Gastrocnemius medialis (tissue), 4 donors: ENCODE measurements around the gene EIF2AK3. TPM values are rescaled to one million over a fixed set of nuclear protein-coding genes. Genes with fewer than 3 reads are reported as not detected.

Experiments used
- ATAC-seq, 2 donors: fragments of 150-250 bp; one replicate each; pipeline ENCODE4 v1.9.1; 2016
- DNase-seq, 2 donors: peaks; one replicate each; pipeline ENCODE4 v3.0.0-alpha.2; 2019
- H3K27ac ChIP-seq, 4 donors: fragments of 200-600 bp; sonication (generic); 1 replicate in 1 of 4; 2 replicates in 3 of 4; pipeline ENCODE4 v1.5.1; 2016 to 2018; ENCODE audit warnings: mild to moderate bottlenecking in 2 of 4, moderate library complexity in 1 of 4
- H3K27me3 ChIP-seq, 3 donors: fragments of 200-600 bp; sonication (generic) in 2 of 3; 1 replicate in 1 of 3; 2 replicates in 2 of 3; pipeline versions ENCODE4 v1.5.1 to v1.6.0; 2016 to 2019; ENCODE audit warnings: mild to moderate bottlenecking in 1 of 3, moderate library complexity in 1 of 3
- H3K36me3 ChIP-seq, 2 donors: fragments of 200-600 bp; sonication (generic) in 1 of 2; one replicate each; pipeline ENCODE4 v1.5.1; 2017 to 2018
- H3K4me1 ChIP-seq, 2 donors: fragments of 200-600 bp; sonication (generic) in 1 of 2; one replicate each; pipeline ENCODE4 v1.5.1; 2016 to 2017; ENCODE audit warnings: mild to moderate bottlenecking in 2 of 2
- H3K4me3 ChIP-seq, 4 donors: fragments of 200-600 bp; sonication (generic) in 3 of 4; 1 replicate in 1 of 4; 2 replicates in 3 of 4; pipeline ENCODE4 v1.5.1; 2016 to 2019; ENCODE audit warnings: mild to moderate bottlenecking in 2 of 4
- H3K9me3 ChIP-seq, 3 donors: fragments of 200-600 bp; sonication (generic) in 2 of 3; 1 replicate in 1 of 3; 2 replicates in 2 of 3; pipeline ENCODE4 v1.5.1; 2016 to 2019
- POLR2A ChIP-seq, 2 donors: fragments of 450-650 bp; IDR thresholded peaks; one replicate each; pipeline ENCODE4 v1.6.1; 2017; ENCODE audit warnings: antibody characterized with exemption in 2 of 2, mild to moderate bottlenecking in 2 of 2, moderate library complexity in 2 of 2
- in situ Hi-C, 4 donors: fragments of 200-750 bp; cut with MboI; loops; one replicate each; pipeline versions ENCODE4 v1.15.0 to v1.8.0; 2017; ENCODE audit warnings: low sequenced_read_pairs in 4 of 4
- intact Hi-C: fragments of 100-400 bp; cut with DNase I; formaldehyde crosslinking; loops from one replicate; pipeline ENCODE4 v1.15.1; 2023; ENCODE audit warnings: low total_unique reads
- total RNA-seq, 4 donors: library from RNA; depleted of rRNA; stranded (reverse); fragments of >200 nt; gene quantifications; one replicate each; pipeline versions ENCODE4 v1.1.0 to v1.2.3, GENCODE V29; 2016
- TF ChIP-seq, protein P1 (sequence below), 5 experiments: fragments of 450-650 bp in 3 of 5; fragments of 200-600 bp in 2 of 5; sonication (generic) in 2 of 5; IDR thresholded peaks in 4 of 5; conservative IDR thresholded peaks in 1 of 5; 1 replicate in 4 of 5; 2 replicates in 1 of 5; pipeline ENCODE4 v1.5.1; 2016 to 2019; ENCODE audit warnings: antibody characterized with exemption in 5 of 5, mild to moderate bottlenecking in 3 of 5, moderate library complexity in 3 of 5

EIF2AK3 gene
- total RNA-seq, 4 donors from 2014 or later, result 5.9 to 20.1 (median 9.8) TPM

DNA sequence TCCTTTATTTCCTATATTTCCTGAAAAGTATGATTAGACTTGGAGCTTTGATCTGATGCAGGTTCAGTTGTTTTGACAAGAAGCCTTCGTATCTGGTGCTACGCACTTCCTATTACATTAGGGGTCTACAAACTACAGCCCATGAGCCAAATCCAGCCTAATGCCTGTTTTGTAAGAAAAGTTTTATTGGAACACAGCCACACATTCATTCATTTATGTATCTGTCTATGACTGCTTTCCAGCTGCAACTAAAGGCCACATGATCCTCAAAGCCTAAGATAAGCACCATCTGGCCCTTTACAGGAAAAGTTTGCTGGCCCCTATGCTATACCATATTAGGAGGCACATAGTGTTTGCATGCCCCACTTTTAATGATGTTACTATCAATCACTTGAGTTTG is 26.0 kb downstream of the EIF2AK3 start:
- Histone ChIP-seq H3K27me3 (no peaks in the 10 kb centered on the region), H3K4me1 (peaks cover 24 to 28% of the 10 kb centered on the region in 2 donors), H3K27ac (peak overlapping the region; percentile 65 to 73 (median 72)), H3K4me3 (no peak overlapping the region), H3K9me3 (no peaks in the 10 kb centered on the region), H3K36me3 (no peaks in the 10 kb centered on the region)
- intact Hi-C loops, result no loop called here
- no peak for ATAC-seq
- DNase-seq, result no peak
- TF ChIP-seq POLR2A (IDR thresholded peaks at IDR 0.05), result no peak
- TF ChIP-seq, protein P1, sequence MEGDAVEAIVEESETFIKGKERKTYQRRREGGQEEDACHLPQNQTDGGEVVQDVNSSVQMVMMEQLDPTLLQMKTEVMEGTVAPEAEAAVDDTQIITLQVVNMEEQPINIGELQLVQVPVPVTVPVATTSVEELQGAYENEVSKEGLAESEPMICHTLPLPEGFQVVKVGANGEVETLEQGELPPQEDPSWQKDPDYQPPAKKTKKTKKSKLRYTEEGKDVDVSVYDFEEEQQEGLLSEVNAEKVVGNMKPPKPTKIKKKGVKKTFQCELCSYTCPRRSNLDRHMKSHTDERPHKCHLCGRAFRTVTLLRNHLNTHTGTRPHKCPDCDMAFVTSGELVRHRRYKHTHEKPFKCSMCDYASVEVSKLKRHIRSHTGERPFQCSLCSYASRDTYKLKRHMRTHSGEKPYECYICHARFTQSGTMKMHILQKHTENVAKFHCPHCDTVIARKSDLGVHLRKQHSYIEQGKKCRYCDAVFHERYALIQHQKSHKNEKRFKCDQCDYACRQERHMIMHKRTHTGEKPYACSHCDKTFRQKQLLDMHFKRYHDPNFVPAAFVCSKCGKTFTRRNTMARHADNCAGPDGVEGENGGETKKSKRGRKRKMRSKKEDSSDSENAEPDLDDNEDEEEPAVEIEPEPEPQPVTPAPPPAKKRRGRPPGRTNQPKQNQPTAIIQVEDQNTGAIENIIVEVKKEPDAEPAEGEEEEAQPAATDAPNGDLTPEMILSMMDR (IDR thresholded peaks at IDR 0.05 in 4 of 5, conservative IDR thresholded peaks at IDR 0.05 in 1 of 5), result no peak
- in situ Hi-C loops, result no loop called here

DNA sequence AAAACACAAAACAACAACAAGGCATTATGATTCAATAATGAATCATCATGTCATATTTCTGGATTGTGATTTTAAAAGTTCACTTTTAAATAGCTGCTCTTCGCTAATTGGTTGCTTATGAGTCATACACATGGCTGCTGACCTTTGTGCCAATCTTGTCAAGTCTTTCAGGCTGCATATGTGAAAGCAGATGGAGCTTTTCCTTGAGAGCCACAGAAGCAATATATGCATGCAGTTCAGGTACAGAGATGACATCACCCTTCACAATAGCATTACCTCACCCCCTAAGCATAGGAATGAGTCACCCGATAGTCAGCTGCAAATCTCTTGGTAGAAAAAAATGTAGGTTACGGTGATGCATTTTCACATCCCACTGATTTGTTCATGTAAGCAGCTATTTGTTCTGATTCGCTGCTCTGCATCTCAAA is 27.2 kb downstream of the EIF2AK3 start:
- DNase-seq, result peak; percentile 14 to 22
- no peak overlapping the region for H3K4me3 ChIP-seq

DNA sequence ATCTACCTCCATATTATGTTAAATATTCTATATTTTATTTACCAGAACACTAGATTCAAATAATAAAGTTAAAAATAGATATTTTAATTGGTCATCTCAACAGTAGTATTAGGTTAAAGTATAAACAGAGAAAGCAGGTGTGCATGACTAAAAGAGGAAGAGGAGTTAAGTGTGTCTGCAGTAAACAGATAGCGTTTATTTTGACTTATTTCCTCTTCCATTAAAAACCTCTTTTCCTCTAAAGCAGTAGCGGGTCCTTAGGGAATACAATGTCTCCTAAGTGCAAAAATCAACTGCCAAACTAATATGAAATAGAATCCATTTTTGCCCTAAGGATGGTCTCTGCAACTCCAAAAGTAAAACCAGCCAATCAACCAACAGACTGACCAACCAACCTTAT is 27.7 kb downstream of the EIF2AK3 start:
- H3K4me3 ChIP-seq, result peak overlapping the region in 1 of 4 donors; percentile 3
- ATAC-seq, result peak in 1 of 2 donors; percentile 2

More for the DNA sequence above, 27.2 kb downstream of the EIF2AK3 start:
- Histone ChIP-seq H3K27ac (peak overlapping the region; percentile 65 to 73 (median 72)), H3K4me1 (peaks cover 24 to 28% of the 10 kb centered on the region in 2 donors), H3K36me3 (no peaks in the 10 kb centered on the region), H3K9me3 (no peaks in the 10 kb centered on the region), H3K27me3 (no peaks in the 10 kb centered on the region)
- intact Hi-C loops (loop anchor here (1.0 kb wide), 1 partner anchor 27 kb away; the partner anchor contains the start of gene EIF2AK3), in situ Hi-C loops (no loop called here)
- peak in 1 of 2 donors; percentile 34 for TF ChIP-seq POLR2A (IDR thresholded peaks at IDR 0.05)
- TF ChIP-seq, protein P1 (IDR thresholded peaks at IDR 0.05 in 4 of 5, conservative IDR thresholded peaks at IDR 0.05 in 1 of 5), result no peak
- ATAC-seq, result peak; percentile 90 to 97

GRCh38 chr2:88597168-88597567 is 30.1 kb downstream of the EIF2AK3 start:
- TF ChIP-seq POLR2A (IDR thresholded peaks at IDR 0.05), result no peak
- TF ChIP-seq, protein P1 (IDR thresholded peaks at IDR 0.05 in 4 of 5, conservative IDR thresholded peaks at IDR 0.05 in 1 of 5), result no peak
- in situ Hi-C loops, result no loop called here
- intact Hi-C loops, result no loop called here

More for the DNA sequence above, 27.7 kb downstream of the EIF2AK3 start:
- DNase-seq, result no peak
- Histone ChIP-seq H3K27me3 (no peaks in the 10 kb centered on the region), H3K9me3 (no peaks in the 10 kb centered on the region), H3K27ac (peak overlapping the region; percentile 65 to 73 (median 72)), H3K4me1 (peaks cover 24 to 28% of the 10 kb centered on the region in 2 donors), H3K36me3 (no peaks in the 10 kb centered on the region)
- in situ Hi-C loops, result no loop called here
- TF ChIP-seq, protein P1 (IDR thresholded peaks at IDR 0.05 in 4 of 5, conservative IDR thresholded peaks at IDR 0.05 in 1 of 5), result no peak
- TF ChIP-seq POLR2A (IDR thresholded peaks at IDR 0.05), result no peak
- intact Hi-C loops, result no loop called here

More at GRCh38 chr2:88597168-88597567, 30.1 kb downstream of the EIF2AK3 start:
- Histone ChIP-seq H3K9me3 (no peaks in the 10 kb centered on the region), H3K27ac (no peak overlapping the region), H3K4me1 (peaks cover 24 to 28% of the 10 kb centered on the region in 2 donors), H3K27me3 (no peaks in the 10 kb centered on the region), H3K36me3 (peaks cover 0 to 17% of the 10 kb centered on the region in 2 donors), H3K4me3 (no peak overlapping the region)
- no peak for ATAC-seq
- DNase-seq, result no peak
